Measurements from ENCODE around the gene MEN1. TPM values are rescaled to one million over a fixed set of nuclear protein-coding genes. Genes with fewer than 3 reads are reported as not detected.

The MEN1 gene
- total and polyA plus RNA-seq, 2 of the 13 experiments (the other 11 are each of a cell fraction or from before 2014, with no cell fraction given): 20.5 to 27.3 TPM

GRCh38 chr11:64777449-64778222 is 32.7 kb downstream of the MEN1 start (continued):
- TF ChIP-seq LCORL (IDR thresholded peaks at IDR 0.05): no peak
- TF ChIP-seq LCORL (CRISPR knock-in tag; IDR thresholded peaks at IDR 0.05): no peak
- no peak for TF ChIP-seq ZNF205 (CRISPR knock-in tag; IDR thresholded peaks at IDR 0.05)
- TF ChIP-seq GABPB1 (CRISPR knock-in tag; IDR thresholded peaks at IDR 0.05): 0 out of 2 replicates have a peak, but pooled peaks have one; percentile 20
- TF ChIP-seq GATAD1 (CRISPR knock-in tag; IDR thresholded peaks at IDR 0.05): 0 out of 2 replicates have a peak, but pooled peaks have one; percentile 44
- TF ChIP-seq ZNF687 (CRISPR knock-in tag; IDR thresholded peaks at IDR 0.05): peak; percentile 39
- no peak for TF ChIP-seq GATAD2A (CRISPR knock-in tag; IDR thresholded peaks at IDR 0.05)
- 0 out of 2 replicates have a peak, but pooled peaks have one; percentile 56 for TF ChIP-seq NFATC3 (CRISPR knock-in tag; IDR thresholded peaks at IDR 0.05)
- peak; percentile 56; the same call in 1 of the 2 replicates for TF ChIP-seq KMT2B (CRISPR knock-in tag; IDR thresholded peaks at IDR 0.05)
- TF ChIP-seq TEF (CRISPR knock-in tag; IDR thresholded peaks at IDR 0.05): no peak
- no peak for TF ChIP-seq ZNF776 (CRISPR knock-in tag; IDR thresholded peaks at IDR 0.05)
- TF ChIP-seq ZC3H4 (CRISPR knock-in tag; IDR thresholded peaks at IDR 0.05; ENCODE audit: borderline replicate concordance): no peak
- TF ChIP-seq MLXIP (CRISPR knock-in tag; IDR thresholded peaks at IDR 0.05; ENCODE audit: borderline replicate concordance): no peak
- TF ChIP-seq TMF1 (CRISPR knock-in tag; IDR thresholded peaks at IDR 0.05; ENCODE audit: low read depth): no peak

Measured in HepG2 (cell line).